GM19023 (cell line): ENCODE data around the gene SLC6A18.

ENCODE experiments used
- ATAC-seq: cut with Tn5 transposase; IDR thresholded peaks from one replicate; pipeline ENCODE4 v1.9.1; 2021; ENCODE audit warnings: mild to moderate bottlenecking, moderate library complexity; ENCODE audit not compliant: unreplicated experiment

Gene SLC6A18

GRCh38 chr5:1230551-1230950, 5.4 kb downstream of the SLC6A18 start:
- no peak for ATAC-seq

- no peak for ATAC-seq
Measured at GRCh38 chr5:1231354-1231905, 6.2 kb downstream of the SLC6A18 start.

- no peak for ATAC-seq
Measured at GRCh38 chr5:1232780-1233179, 7.6 kb downstream of the SLC6A18 start.

GRCh38 chr5:1235379-1235778, 10.2 kb downstream of the SLC6A18 start:
- ATAC-seq: no peak

GRCh38 chr5:1235838-1236237, 10.7 kb downstream of the SLC6A18 start:
- ATAC-seq: no peak

- no peak for ATAC-seq
Measured at GRCh38 chr5:1239505-1240251, 14.5 kb downstream of the SLC6A18 start.

- ATAC-seq: no peak
Measured at GRCh38 chr5:1240496-1241260, 15.5 kb downstream of the SLC6A18 start.

GRCh38 chr5:1241509-1242080, 16.4 kb downstream of the SLC6A18 start:
- no peak for ATAC-seq

- no peak for ATAC-seq
Measured at GRCh38 chr5:1242733-1243486, 17.7 kb downstream of the SLC6A18 start.

- ATAC-seq: no peak
Measured at GRCh38 chr5:1243487-1244130, 18.4 kb downstream of the SLC6A18 start.

GRCh38 chr5:1244255-1244654, 19.1 kb downstream of the SLC6A18 start:
- no peak for ATAC-seq

GRCh38 chr5:1244976-1245375, 19.8 kb downstream of the SLC6A18 start:
- no peak for ATAC-seq

- ATAC-seq: no peak
Measured at GRCh38 chr5:1245905-1246576, 20.9 kb downstream of the SLC6A18 start.

- ATAC-seq: no peak
Measured at GRCh38 chr5:1246711-1247431, 21.7 kb downstream of the SLC6A18 start.

GRCh38 chr5:1247811-1248210, 22.6 kb downstream of the SLC6A18 start:
- ATAC-seq: no peak

GRCh38 chr5:1249366-1250280, 24.4 kb downstream of the SLC6A18 start:
- no peak for ATAC-seq

- ATAC-seq: no peak
Measured at GRCh38 chr5:1251678-1252580, 26.7 kb downstream of the SLC6A18 start.
